ENCODE data around the gene GPC6.

The GPC6 gene

GRCh38 chr13:93635616-93636032 lies 409.0 kb downstream of the GPC6 start:
- TF ChIP-seq CTCF (IDR thresholded peaks at IDR 0.05): no peak
- DNase-seq: no peak
- H3K27me3 Mint-ChIP-seq (ENCODE audit: low read depth, poor library complexity): no peaks in the 10 kb centered on the region
- no peaks in the 10 kb centered on the region for H3K9me3 Mint-ChIP-seq
- H3K27ac Mint-ChIP-seq: no peak overlapping the region
- no peak overlapping the region for H3K4me3 Mint-ChIP-seq
- H3K4me1 Mint-ChIP-seq: no peaks in the 10 kb centered on the region
- H3K36me3 Mint-ChIP-seq (ENCODE audit: low read depth): no peaks in the 10 kb centered on the region

GRCh38 chr13:93637852-93638251 lies 411.2 kb downstream of the GPC6 start:
- no peaks in the 10 kb centered on the region for H3K9me3 Mint-ChIP-seq
- TF ChIP-seq CTCF (IDR thresholded peaks at IDR 0.05): no peak

GRCh38 chr13:93640452-93640851 lies 413.8 kb downstream of the GPC6 start:
- H3K4me3 Mint-ChIP-seq: no peak overlapping the region
- H3K27ac Mint-ChIP-seq: no peak overlapping the region
- H3K9me3 Mint-ChIP-seq: no peaks in the 10 kb centered on the region
- no peak for TF ChIP-seq CTCF (IDR thresholded peaks at IDR 0.05)
- H3K4me1 Mint-ChIP-seq: no peaks in the 10 kb centered on the region
- no peaks in the 10 kb centered on the region for H3K36me3 Mint-ChIP-seq (ENCODE audit: low read depth)
- no peak for DNase-seq
- no peaks in the 10 kb centered on the region for H3K27me3 Mint-ChIP-seq (ENCODE audit: low read depth, poor library complexity)

More at GRCh38 chr13:93637852-93638251, 411.2 kb downstream of the GPC6 start:
- Mint-ChIP-seq H3K27me3 (ENCODE audit: low read depth, poor library complexity) (no peaks in the 10 kb centered on the region), H3K27ac (no peak overlapping the region), H3K36me3 (ENCODE audit: low read depth) (no peaks in the 10 kb centered on the region), H3K4me3 (no peak overlapping the region), H3K4me1 (no peaks in the 10 kb centered on the region)
- no peak for DNase-seq

GRCh38 chr13:93646245-93646644 lies 419.6 kb downstream of the GPC6 start:
- H3K4me3 Mint-ChIP-seq: no peak overlapping the region
- no peaks in the 10 kb centered on the region for H3K36me3 Mint-ChIP-seq (ENCODE audit: low read depth)
- no peak for DNase-seq
- H3K4me1 Mint-ChIP-seq: no peaks in the 10 kb centered on the region
- no peak overlapping the region for H3K27ac Mint-ChIP-seq
- H3K9me3 Mint-ChIP-seq: no peaks in the 10 kb centered on the region
- H3K27me3 Mint-ChIP-seq (ENCODE audit: low read depth, poor library complexity): no peaks in the 10 kb centered on the region
- no peak for TF ChIP-seq CTCF (IDR thresholded peaks at IDR 0.05)

GRCh38 chr13:93649496-93649895 lies 422.9 kb downstream of the GPC6 start:
- no peaks in the 10 kb centered on the region for H3K27me3 Mint-ChIP-seq (ENCODE audit: low read depth, poor library complexity)
- H3K9me3 Mint-ChIP-seq: no peaks in the 10 kb centered on the region
- no peak overlapping the region for H3K4me3 Mint-ChIP-seq

More at GRCh38 chr13:93649496-93649895, 422.9 kb downstream of the GPC6 start:
- Mint-ChIP-seq H3K36me3 (ENCODE audit: low read depth) (no peaks in the 10 kb centered on the region), H3K27ac (no peak overlapping the region), H3K4me1 (no peaks in the 10 kb centered on the region)
- no peak for TF ChIP-seq CTCF (IDR thresholded peaks at IDR 0.05)
- no peak for DNase-seq

Measured in nephron progenitor cell (in vitro differentiated cells).